ENCODE results near the gene COMTD1. TPM values are rescaled to one million over a fixed set of nuclear protein-coding genes. Genes with fewer than 3 reads are reported as not detected.

COMTD1 gene
- total and polyA plus RNA-seq, 4 experiments from 2014 or later: 12.7 to 22.3 (median 18.9) TPM

DNA sequence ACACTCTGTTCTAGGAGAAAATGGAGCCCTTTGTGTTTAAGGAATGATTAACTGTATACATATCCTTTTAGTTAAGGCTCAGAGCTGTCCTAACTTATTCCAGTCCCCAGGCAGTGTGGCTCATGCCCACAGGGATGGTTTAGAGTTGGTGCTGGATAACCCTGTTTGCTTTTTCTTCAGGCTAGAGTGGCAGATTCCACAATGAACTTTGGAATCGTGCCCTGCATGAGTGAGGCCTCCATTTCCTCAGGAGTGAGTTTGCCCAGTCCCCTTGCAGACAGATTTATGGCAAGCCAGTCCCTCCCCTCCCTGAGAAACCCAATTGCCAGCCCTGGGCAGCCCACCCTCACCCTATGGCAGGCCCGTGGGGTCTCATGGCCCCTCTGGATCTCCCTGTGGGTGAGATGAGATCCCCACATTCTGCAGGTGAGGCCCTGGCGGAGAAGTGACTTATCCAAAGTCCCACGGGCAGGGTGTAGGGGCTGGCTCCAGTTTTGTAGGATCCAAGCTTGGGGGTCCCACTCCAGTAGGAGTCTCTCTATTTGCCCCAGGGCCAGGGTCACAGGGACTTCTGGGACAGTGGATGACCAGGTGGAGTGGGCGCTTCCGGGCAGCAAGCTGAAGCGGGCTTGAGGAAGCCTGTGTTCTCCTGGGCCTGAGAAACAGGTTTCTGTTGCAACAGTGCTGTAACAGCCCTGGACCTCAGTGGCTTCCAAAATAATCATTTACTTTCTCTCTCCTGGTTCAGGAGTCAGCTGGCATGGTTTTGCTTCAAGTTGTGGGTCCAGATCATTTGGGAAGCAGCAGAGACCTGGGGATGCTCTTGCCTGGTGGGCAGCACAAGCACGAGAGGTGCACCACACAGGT, 9.0 kb upstream of the COMTD1 start:
- H3K27ac ChIP-seq (ENCODE audit: low read depth, low read length): no peak overlapping the region
- no peak overlapping the region for H3K27ac Mint-ChIP-seq
- no peaks in the 10 kb centered on the region for H3K36me3 ChIP-seq (ENCODE audit: insufficient read depth, low read length)
- H3K4me3 Mint-ChIP-seq: no peak overlapping the region
- no peaks in the 10 kb centered on the region for H3K4me1 Mint-ChIP-seq
- no peaks in the 10 kb centered on the region for H3K27me3 Mint-ChIP-seq
- H3K27me3 ChIP-seq (ENCODE audit: insufficient read depth, low read length): no peaks in the 10 kb centered on the region
- H3K4me3 ChIP-seq (ENCODE audit: low read length in 2 of 2): no peak overlapping the region
- DNase-seq: no peak
- intact Hi-C loops (cut with micrococcal nuclease): no loop called here
- no peaks in the 10 kb centered on the region for H3K36me3 Mint-ChIP-seq
- H3K9me3 ChIP-seq (ENCODE audit: control insufficient read depth in 1 of 2, low read length in 2 of 2): no peaks in the 10 kb centered on the region
- ChIA-PET POLR2A (ENCODE audit: partially characterized antibody) (no interaction called here), CTCF (ENCODE audit: partially characterized antibody) (interaction anchor here (2.5 kb wide), 1 partner anchor 9 kb away, joined by 7 read pairs; the partner anchor contains the start of gene COMTD1)
- peaks cover 0 to 2% (median 0%) of the 10 kb centered on the region in 8 donors for H3K9me3 Mint-ChIP-seq
- no peaks in the 10 kb centered on the region for H3K4me1 ChIP-seq (ENCODE audit: insufficient read depth, low read length)

DNA sequence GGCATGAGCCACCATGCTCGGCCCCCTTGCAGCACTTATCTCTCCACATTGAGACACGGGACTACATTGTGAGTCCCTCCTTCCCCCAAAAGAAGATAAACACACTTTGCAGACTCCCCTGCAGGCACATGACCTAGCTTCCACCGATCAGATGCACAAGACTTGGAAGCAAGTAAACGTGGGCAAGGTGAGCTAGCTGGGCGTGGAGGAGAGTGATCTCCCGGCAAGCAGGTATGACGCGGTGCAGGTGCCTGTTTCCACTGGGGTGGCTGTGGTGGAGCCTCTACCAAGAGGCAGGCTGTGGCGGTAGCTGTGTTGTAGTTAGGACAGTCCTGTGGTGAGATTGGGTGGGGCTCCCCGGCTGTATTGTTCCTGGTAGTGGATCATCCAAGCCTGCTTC, 7.7 kb upstream of the COMTD1 start:
- no peaks in the 10 kb centered on the region for H3K27me3 ChIP-seq (ENCODE audit: insufficient read depth, low read length)
- no peaks in the 10 kb centered on the region for H3K36me3 ChIP-seq (ENCODE audit: insufficient read depth, low read length)
- DNase-seq: no peak
- H3K4me1 Mint-ChIP-seq: no peaks in the 10 kb centered on the region
- POLR2A ChIA-PET (ENCODE audit: partially characterized antibody): no interaction called here
- H3K4me1 ChIP-seq (ENCODE audit: insufficient read depth, low read length): no peaks in the 10 kb centered on the region
- no peaks in the 10 kb centered on the region for H3K36me3 Mint-ChIP-seq
- CTCF ChIA-PET (ENCODE audit: partially characterized antibody): no interaction called here
- H3K4me3 Mint-ChIP-seq: no peak overlapping the region
- H3K27ac ChIP-seq (ENCODE audit: low read depth, low read length): no peak overlapping the region
- H3K4me3 ChIP-seq (ENCODE audit: low read length in 2 of 2): no peak overlapping the region
- peaks cover 0 to 2% (median 0%) of the 10 kb centered on the region in 8 donors for H3K9me3 Mint-ChIP-seq
- intact Hi-C loops (cut with micrococcal nuclease): no loop called here
- H3K27me3 Mint-ChIP-seq: no peaks in the 10 kb centered on the region
- no peak overlapping the region for H3K27ac Mint-ChIP-seq
- no peaks in the 10 kb centered on the region for H3K9me3 ChIP-seq (ENCODE audit: control insufficient read depth in 1 of 2, low read length in 2 of 2)

DNA sequence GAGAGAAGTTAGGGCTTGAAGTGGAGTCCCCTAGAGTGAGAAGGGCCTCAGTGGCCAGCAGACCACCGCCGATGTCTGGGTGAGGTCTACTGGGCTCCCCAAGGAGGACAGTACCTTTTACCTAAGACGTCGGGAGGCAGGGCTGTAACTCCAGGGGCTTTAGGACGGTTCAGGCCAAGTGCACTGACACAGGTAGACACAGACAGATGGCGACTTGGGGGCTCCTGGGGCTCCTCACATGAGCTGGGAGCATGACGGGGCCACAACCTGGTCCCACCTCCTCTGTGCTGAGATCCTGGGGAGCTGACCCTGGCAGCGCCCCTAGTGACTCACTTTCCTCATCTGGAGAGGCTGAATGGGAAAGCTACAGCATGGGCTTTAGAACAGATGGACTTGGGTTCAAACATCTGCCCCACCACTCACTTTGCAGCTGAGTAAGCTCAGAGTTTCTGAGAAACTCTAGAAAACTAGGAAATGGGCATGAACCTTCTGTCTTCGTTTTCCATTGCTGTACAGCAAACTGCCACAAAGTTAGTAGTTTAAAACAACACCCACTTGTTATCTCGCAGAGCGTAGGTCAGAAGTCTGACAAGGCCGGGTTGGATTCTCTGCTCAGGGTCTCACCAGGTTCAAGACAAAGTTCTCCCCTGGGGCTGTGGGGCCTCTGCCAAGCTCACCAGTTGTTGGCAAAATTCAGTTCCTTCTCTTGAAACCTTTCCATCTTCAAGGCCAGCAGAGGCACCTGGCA, 4.7 kb upstream of the COMTD1 start:
- H3K27me3 ChIP-seq (ENCODE audit: insufficient read depth, low read length): no peaks in the 10 kb centered on the region
- no peaks in the 10 kb centered on the region for H3K36me3 ChIP-seq (ENCODE audit: insufficient read depth, low read length)
- peaks cover 0 to 2% (median 0%) of the 10 kb centered on the region in 8 donors for H3K9me3 Mint-ChIP-seq
- no peaks in the 10 kb centered on the region for H3K27me3 Mint-ChIP-seq
- H3K27ac ChIP-seq (ENCODE audit: low read depth, low read length): no peak overlapping the region
- H3K9me3 ChIP-seq (ENCODE audit: control insufficient read depth in 1 of 2, low read length in 2 of 2): no peaks in the 10 kb centered on the region
- POLR2A ChIA-PET (ENCODE audit: partially characterized antibody): no interaction called here
- intact Hi-C loops (cut with micrococcal nuclease): no loop called here
- no peak overlapping the region for H3K27ac Mint-ChIP-seq
- no peak overlapping the region for H3K4me3 ChIP-seq (ENCODE audit: low read length in 2 of 2)
- no peaks in the 10 kb centered on the region for H3K36me3 Mint-ChIP-seq
- H3K4me1 Mint-ChIP-seq: peaks cover 3 to 8% (median 6%) of the 10 kb centered on the region in 4 donors
- H3K4me1 ChIP-seq (ENCODE audit: insufficient read depth, low read length): peaks cover 5% of the 10 kb centered on the region
- no peak for DNase-seq
- H3K4me3 Mint-ChIP-seq: no peak overlapping the region
- CTCF ChIA-PET (ENCODE audit: partially characterized antibody): interaction anchor here (1.1 to 3.2 kb wide), 4 partner anchors 10 to 220 kb away, joined by 4 to 15 read pairs (median 4); no protein-coding TSS in a partner anchor

DNA sequence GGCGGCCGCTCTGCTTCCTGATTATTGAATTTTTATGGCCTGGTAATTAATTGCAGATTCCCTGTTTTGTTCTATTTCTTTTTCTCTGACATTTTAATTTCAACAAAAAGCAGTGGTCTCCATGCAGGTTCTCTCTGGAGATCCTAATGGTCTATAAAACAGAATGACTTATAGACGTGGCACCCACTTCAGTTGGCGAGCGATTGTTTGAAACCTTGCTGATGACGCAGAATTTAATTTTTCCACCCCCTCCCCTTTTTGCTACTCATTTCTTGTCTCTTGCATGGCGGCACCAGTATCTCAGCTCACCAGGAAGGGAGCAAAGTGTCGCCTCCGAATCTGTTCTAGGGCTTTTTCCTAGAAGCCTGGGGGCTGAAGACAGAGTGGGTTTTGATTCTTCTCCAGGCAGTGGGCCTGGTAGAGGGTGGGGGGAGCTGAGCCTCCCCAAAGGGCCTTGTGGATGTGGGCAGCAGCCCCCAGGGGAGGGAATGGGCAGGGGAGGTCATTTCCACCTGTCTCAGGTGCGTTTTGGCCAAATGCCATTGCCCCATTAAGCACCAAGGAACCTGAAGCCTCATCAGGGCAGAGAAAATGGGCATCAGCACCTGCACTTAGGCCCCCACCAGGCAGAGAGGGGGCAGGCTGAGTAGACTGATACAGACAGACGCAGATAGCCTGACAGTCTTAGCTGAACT, 3.5 kb upstream of the COMTD1 start:
- Histone ChIP-seq H3K4me1 (ENCODE audit: insufficient read depth, low read length) (peaks cover 5% of the 10 kb centered on the region), H3K27me3 (ENCODE audit: insufficient read depth, low read length) (no peaks in the 10 kb centered on the region), H3K9me3 (ENCODE audit: control insufficient read depth in 1 of 2, low read length in 2 of 2) (no peaks in the 10 kb centered on the region), H3K36me3 (ENCODE audit: insufficient read depth, low read length) (no peaks in the 10 kb centered on the region), H3K4me3 (ENCODE audit: low read length in 2 of 2) (no peak overlapping the region), H3K27ac (ENCODE audit: low read depth, low read length) (no peak overlapping the region)
- peaks cover 0 to 2% (median 0%) of the 10 kb centered on the region in 8 donors for H3K9me3 Mint-ChIP-seq
- H3K27ac Mint-ChIP-seq: peak overlapping the region in 1 of 7 donors; percentile 17
- H3K4me3 Mint-ChIP-seq: no peak overlapping the region
- H3K36me3 Mint-ChIP-seq: no peaks in the 10 kb centered on the region
- POLR2A ChIA-PET (ENCODE audit: partially characterized antibody): no interaction called here
- H3K4me1 Mint-ChIP-seq: peaks cover 3 to 8% (median 7%) of the 10 kb centered on the region in 4 donors
- DNase-seq: no peak
- H3K27me3 Mint-ChIP-seq: no peaks in the 10 kb centered on the region
- CTCF ChIA-PET (ENCODE audit: partially characterized antibody): interaction anchor here (1.4 to 17.8 kb wide), 5 partner anchors 9 to 52 kb away, joined by 4 to 399 read pairs (median 15); partner anchors contain the start of gene VDAC2
- intact Hi-C loops (cut with micrococcal nuclease): loop anchor here (5.0 to 10.0 kb wide), 3 partner anchors 214 to 1454 kb away; partner anchors contain the start of genes CHCHD1 and ZSWIM8

DNA sequence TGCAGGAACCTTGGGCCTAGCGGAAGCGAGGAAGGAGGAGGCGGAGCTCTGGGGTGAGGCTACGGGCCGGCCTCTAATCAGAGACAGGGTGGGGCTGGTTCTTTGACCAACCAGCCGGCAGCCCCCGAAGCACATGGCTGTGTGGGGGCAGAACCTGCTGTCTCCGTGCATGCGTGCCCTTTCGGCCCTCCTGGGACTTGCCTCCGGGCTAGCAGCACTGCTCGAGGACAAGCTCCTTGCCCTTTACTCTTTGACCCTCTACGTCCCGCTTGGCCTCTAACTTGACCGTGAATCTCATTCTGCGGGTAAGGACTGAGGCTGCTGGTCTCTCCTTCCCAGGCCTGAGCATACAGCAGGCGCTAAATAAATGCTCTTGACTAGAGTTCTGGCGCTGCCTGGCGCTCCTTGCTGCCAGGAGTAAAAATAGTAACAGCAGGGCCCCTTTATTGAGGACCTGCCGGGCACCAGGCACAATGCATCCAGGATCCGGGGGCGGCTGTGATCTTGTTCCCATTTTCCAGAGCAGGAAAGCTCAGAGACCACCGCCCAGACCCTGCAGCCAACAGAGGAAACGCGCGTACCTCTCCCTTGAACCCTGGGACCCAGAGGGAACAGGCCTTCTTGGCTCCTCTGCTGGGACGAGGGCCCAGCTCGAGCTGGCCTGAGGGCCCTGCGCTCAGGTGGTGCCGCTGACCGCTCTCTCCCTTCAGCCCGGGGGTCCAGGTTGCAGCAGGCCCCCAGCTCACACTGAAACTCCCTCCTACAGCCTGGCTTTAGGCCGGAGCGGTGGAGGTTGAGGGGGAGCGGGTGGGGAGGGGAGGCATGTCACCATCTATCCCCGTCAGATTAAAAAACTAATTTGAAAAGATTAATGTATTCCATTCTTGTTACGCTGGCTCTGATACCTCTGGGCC, 2.7 kb upstream of the COMTD1 start:
- peaks cover 0 to 1% of the 10 kb centered on the region in 2 donors for H3K36me3 Mint-ChIP-seq
- H3K36me3 ChIP-seq (ENCODE audit: insufficient read depth, low read length): no peaks in the 10 kb centered on the region
- H3K9me3 ChIP-seq (ENCODE audit: control insufficient read depth in 1 of 2, low read length in 2 of 2): no peaks in the 10 kb centered on the region
- ChIA-PET POLR2A (ENCODE audit: partially characterized antibody) (no interaction called here), CTCF (ENCODE audit: partially characterized antibody) (interaction anchor here (10.3 to 17.8 kb wide), 2 partner anchors 27 to 52 kb away, joined by 134 to 399 read pairs; partner anchors contain the start of gene VDAC2)
- no peak for DNase-seq
- intact Hi-C loops (cut with micrococcal nuclease): loop anchor here (5.0 to 10.0 kb wide), 3 partner anchors 214 to 1454 kb away; partner anchors contain the start of genes CHCHD1 and ZSWIM8
- peaks cover 10% of the 10 kb centered on the region for H3K4me1 ChIP-seq (ENCODE audit: insufficient read depth, low read length)
- H3K9me3 Mint-ChIP-seq: peaks cover 0 to 1% (median 0%) of the 10 kb centered on the region in 8 donors
- no peak overlapping the region for H3K4me3 ChIP-seq (ENCODE audit: low read length in 2 of 2)
- no peaks in the 10 kb centered on the region for H3K27me3 ChIP-seq (ENCODE audit: insufficient read depth, low read length)
- H3K4me1 Mint-ChIP-seq: peaks cover 3 to 16% (median 11%) of the 10 kb centered on the region in 4 donors
- H3K27me3 Mint-ChIP-seq: no peaks in the 10 kb centered on the region
- peak overlapping the region in 1 of 7 donors; percentile 17 for H3K27ac Mint-ChIP-seq
- H3K4me3 Mint-ChIP-seq: no peak overlapping the region
- H3K27ac ChIP-seq (ENCODE audit: low read depth, low read length): no peak overlapping the region

DNA sequence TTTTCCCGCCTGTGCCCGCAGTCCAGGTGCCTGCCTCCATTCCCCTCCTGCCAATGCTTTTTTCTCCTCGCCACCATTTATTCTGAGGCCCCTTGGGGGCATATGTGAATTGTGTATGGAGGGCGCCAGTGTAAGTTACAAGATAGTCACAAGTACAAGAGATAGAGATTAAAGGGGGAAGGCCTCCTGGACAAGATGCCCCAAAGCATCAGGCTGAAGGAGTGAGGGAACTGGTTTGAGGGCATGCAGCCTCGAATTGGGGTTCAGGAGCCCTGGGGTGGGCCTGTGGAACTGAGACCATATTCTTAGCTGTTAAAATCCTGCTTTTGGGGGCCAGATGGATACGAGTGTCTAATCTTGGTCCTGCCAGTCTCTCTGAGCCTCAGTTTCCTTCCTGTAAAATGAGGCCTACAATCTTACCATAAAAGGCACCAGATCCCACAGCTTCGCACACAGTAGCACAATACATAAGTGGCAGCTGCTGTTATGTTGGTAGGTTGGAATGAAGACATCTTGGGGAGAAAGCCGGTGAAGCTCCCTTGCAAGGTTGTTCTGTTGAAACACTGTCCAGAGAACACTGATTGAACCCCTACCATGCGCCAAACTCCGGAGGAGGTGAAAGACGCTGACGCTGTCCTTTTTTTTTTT, 545 bp upstream of the COMTD1 start:
- Mint-ChIP-seq H3K36me3 (peaks cover 6 to 17% of the 10 kb centered on the region in 2 donors), H3K9me3 (no peaks in the 10 kb centered on the region), H3K4me3 (peak overlapping the region; percentile 63 to 87 (median 80)), H3K4me1 (peaks cover 3 to 32% (median 15%) of the 10 kb centered on the region in 4 donors), H3K27ac (peak overlapping the region; percentile 76 to 99 (median 91)), H3K27me3 (no peaks in the 10 kb centered on the region)
- CTCF ChIA-PET (ENCODE audit: partially characterized antibody): interaction anchor here (0.6 to 17.8 kb wide), 33 partner anchors 9 to 1208 kb away, joined by 3 to 399 read pairs (median 6); partner anchors contain the start of genes SAMD8 and VDAC2
- peaks cover 14% of the 10 kb centered on the region for H3K4me1 ChIP-seq (ENCODE audit: insufficient read depth, low read length)
- intact Hi-C loops (cut with micrococcal nuclease): loop anchor here (1.0 to 10.0 kb wide), 7 partner anchors 48 to 1452 kb away; partner anchors contain the start of genes CHCHD1 and ZSWIM8
- POLR2A ChIA-PET (ENCODE audit: partially characterized antibody): interaction anchor here (2.0 to 15.2 kb wide), 4 partner anchors 9 to 126 kb away, joined by 8 to 284 read pairs (median 22); partner anchors contain the start of genes SAMD8 and VDAC2
- H3K27me3 ChIP-seq (ENCODE audit: insufficient read depth, low read length): no peaks in the 10 kb centered on the region
- peak overlapping the region; percentile 45 for H3K27ac ChIP-seq (ENCODE audit: low read depth, low read length)
- H3K36me3 ChIP-seq (ENCODE audit: insufficient read depth, low read length): peaks cover 11% of the 10 kb centered on the region
- peak overlapping the region in 1 of 2 donors; percentile 68 for H3K4me3 ChIP-seq (ENCODE audit: low read length in 2 of 2)
- DNase-seq: no peak
- no peaks in the 10 kb centered on the region for H3K9me3 ChIP-seq (ENCODE audit: control insufficient read depth in 1 of 2, low read length in 2 of 2)

Measured in CD4-positive, alpha-beta memory T cell (primary cell).